SU-DHL-6 (cell line): ENCODE data around the gene RPL18.

Source experiments
- H2AFZ ChIP-seq: fragments of 200-600 bp; sonication (generic); 2 replicates; pipeline ENCODE4 v1.6.1; 2014; ENCODE audit warnings: low read depth, mild to moderate bottlenecking, moderate library complexity, mixed read lengths, antibody characterized with exemption, low read length; ENCODE audit not compliant: severe bottlenecking
- H3F3A ChIP-seq: fragments of 200-600 bp; shearing (Covaris generic); 2 replicates; pipeline ENCODE4 v1.6.0; 2016; ENCODE audit warnings: antibody characterized with exemption, mild to moderate bottlenecking; ENCODE audit not compliant: insufficient read depth
- H3K27ac ChIP-seq: fragments of 200-600 bp; sonication (generic); 2 replicates; pipeline ENCODE4 v1.5.1; 2016; ENCODE audit warnings: low read depth, mild to moderate bottlenecking, low read length, moderate library complexity, mixed read lengths
- H3K27me3 ChIP-seq: fragments of 200-600 bp; sonication (generic), shearing (Covaris generic); 2 replicates; pipeline ENCODE4 v1.6.0; 2014; ENCODE audit warnings: mild to moderate bottlenecking, low read length
- H3K36me3 ChIP-seq: fragments of 200-600 bp; sonication (generic); 2 replicates; pipeline ENCODE4 v1.6.1; 2014; ENCODE audit warnings: mild to moderate bottlenecking, low read length, mixed read lengths
- H3K4me2 ChIP-seq: fragments of 300-600, 200-600 bp; shearing (Covaris generic), sonication (generic); 2 replicates; pipeline ENCODE4 v1.6.0; 2014; ENCODE audit warnings: low read length, low read depth, mild to moderate bottlenecking; ENCODE audit not compliant: poor library complexity, severe bottlenecking
- H3K4me3 ChIP-seq: fragments of 200-600 bp; sonication (generic); 2 replicates; pipeline ENCODE4 v1.5.1; 2014; ENCODE audit warnings: antibody characterized with exemption, low read length, mild to moderate bottlenecking, mixed read lengths; ENCODE audit not compliant: insufficient read depth, poor library complexity, severe bottlenecking
- H3K79me2 ChIP-seq: fragments of 200-600 bp; sonication (generic); 2 replicates; pipeline ENCODE4 v1.6.1; 2014; ENCODE audit warnings: mild to moderate bottlenecking, low read length, moderate library complexity; ENCODE audit not compliant: insufficient read depth
- H3K9ac ChIP-seq: fragments of 200-600 bp; sonication (generic); 2 replicates; pipeline ENCODE4 v1.7.0; 2014; ENCODE audit warnings: mild to moderate bottlenecking, low read length
- H3K9me2 ChIP-seq: fragments of 200-600 bp; sonication (generic); replicated peaks from 2 replicates; pipeline ENCODE4 v1.6.1; 2014; ENCODE audit warnings: low read length; ENCODE audit not compliant: insufficient read depth
- H3K9me3 ChIP-seq: fragments of 200-600 bp; sonication (generic); 2 replicates; pipeline ENCODE4 v1.6.1; 2014; ENCODE audit warnings: low read length, mixed read lengths; ENCODE audit not compliant: insufficient read depth
- H4K20me1 ChIP-seq: fragments of 200-600 bp; sonication (generic); 2 replicates; pipeline ENCODE4 v1.6.1; 2014; ENCODE audit warnings: low read depth, mild to moderate bottlenecking, antibody characterized with exemption, low read length, moderate library complexity, mixed read lengths
- EZH2phosphoT487 ChIP-seq: fragments of 200-600 bp; sonication (generic), shearing (Covaris generic); conservative IDR thresholded peaks from 2 replicates; pipeline ENCODE4 v1.6.1; 2018; ENCODE audit warnings: mild to moderate bottlenecking, antibody characterized with exemption, low read length, moderate library complexity, mixed read lengths
- TF ChIP-seq, protein P1 (sequence below): fragments of 200-600 bp; sonication (generic); IDR thresholded peaks from one replicate; pipeline ENCODE4 v1.5.1; 2017; ENCODE audit warnings: antibody characterized with exemption, mild to moderate bottlenecking, low read length, moderate library complexity; ENCODE audit not compliant: insufficient read depth, poor library complexity, severe bottlenecking

RPL18 gene

GRCh38 chr19:48615231-48616040, 3.5 kb downstream of the RPL18 start:
- H3K79me2 ChIP-seq: peaks cover 39% of the 10 kb centered on the region
- H3K27ac ChIP-seq: no peak overlapping the region
- H3K36me3 ChIP-seq: peaks cover 16% of the 10 kb centered on the region
- no peaks in the 10 kb centered on the region for H3K9me2 ChIP-seq
- peaks cover 20% of the 10 kb centered on the region for H3F3A ChIP-seq
- H2AFZ ChIP-seq: no peak overlapping the region
- no peaks in the 10 kb centered on the region for H3K27me3 ChIP-seq
- peaks cover 14% of the 10 kb centered on the region for H4K20me1 ChIP-seq
- no peak overlapping the region for H3K9ac ChIP-seq
- TF ChIP-seq, protein P1, sequence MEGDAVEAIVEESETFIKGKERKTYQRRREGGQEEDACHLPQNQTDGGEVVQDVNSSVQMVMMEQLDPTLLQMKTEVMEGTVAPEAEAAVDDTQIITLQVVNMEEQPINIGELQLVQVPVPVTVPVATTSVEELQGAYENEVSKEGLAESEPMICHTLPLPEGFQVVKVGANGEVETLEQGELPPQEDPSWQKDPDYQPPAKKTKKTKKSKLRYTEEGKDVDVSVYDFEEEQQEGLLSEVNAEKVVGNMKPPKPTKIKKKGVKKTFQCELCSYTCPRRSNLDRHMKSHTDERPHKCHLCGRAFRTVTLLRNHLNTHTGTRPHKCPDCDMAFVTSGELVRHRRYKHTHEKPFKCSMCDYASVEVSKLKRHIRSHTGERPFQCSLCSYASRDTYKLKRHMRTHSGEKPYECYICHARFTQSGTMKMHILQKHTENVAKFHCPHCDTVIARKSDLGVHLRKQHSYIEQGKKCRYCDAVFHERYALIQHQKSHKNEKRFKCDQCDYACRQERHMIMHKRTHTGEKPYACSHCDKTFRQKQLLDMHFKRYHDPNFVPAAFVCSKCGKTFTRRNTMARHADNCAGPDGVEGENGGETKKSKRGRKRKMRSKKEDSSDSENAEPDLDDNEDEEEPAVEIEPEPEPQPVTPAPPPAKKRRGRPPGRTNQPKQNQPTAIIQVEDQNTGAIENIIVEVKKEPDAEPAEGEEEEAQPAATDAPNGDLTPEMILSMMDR: no peak
- TF ChIP-seq EZH2phosphoT487: no peak
- H3K4me3 ChIP-seq: no peak overlapping the region
- no peak overlapping the region for H3K4me2 ChIP-seq
- H3K9me3 ChIP-seq: no peaks in the 10 kb centered on the region

DNA sequence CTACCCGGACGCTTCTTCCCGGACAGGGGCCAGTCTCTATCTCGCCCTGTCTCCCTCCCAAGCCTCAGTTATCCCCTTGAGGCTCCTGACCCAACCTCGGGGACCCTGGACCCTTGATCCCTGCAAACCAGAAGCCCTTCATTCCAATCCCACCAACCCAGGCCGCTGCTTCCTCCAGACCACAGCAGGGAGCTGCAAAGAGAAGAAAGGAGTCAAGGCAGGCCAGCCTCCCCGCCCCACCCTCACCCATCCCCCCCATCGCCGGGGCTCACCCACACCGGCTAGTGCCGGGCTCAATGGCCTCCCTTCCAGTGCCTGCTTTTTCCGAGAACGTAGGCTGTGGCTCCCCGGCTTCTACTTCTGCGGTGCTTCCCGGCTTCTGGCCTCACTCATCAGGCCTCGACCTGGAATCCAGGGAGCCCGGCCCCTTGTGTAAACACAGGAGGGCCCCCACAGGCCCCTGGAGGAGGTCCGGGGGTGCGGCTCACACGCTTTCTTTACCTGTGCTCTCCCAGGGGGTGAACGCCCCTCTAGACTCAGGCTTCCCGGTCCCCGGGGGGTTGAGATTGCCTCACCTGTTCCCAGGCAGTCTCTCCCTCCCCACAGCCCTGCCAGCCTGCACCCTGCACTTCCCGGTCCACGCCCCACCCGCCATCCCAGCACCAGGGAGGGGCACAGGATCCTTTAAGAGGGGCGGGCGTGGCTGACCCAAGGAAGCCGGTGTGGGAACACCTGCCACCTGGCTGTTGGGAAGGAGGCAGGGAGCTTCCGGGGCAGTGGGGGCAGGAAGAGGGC, 4.3 kb downstream of the RPL18 start, which contains the start of gene FAM83E:
TSS of gene FAM83E (minus strand) at position 641 of the 795 bp plus-strand sequence. CDS start 1,704 bp downstream, outside the sequence.
- Histone ChIP-seq H3K36me3 (peaks cover 16% of the 10 kb centered on the region), H3K27ac (no peak within 1 kb of the TSS)

GRCh38 chr19:48613852-48614435, 5.0 kb downstream of the RPL18 start:
- no peaks in the 10 kb centered on the region for H3K9me3 ChIP-seq
- peaks cover 16% of the 10 kb centered on the region for H3K36me3 ChIP-seq
- H4K20me1 ChIP-seq: peaks cover 14% of the 10 kb centered on the region
- H2AFZ ChIP-seq: no peak overlapping the region
- TF ChIP-seq, protein P1: no peak
- no peak for TF ChIP-seq EZH2phosphoT487
- no peaks in the 10 kb centered on the region for H3K27me3 ChIP-seq
- H3K27ac ChIP-seq: no peak overlapping the region
- peaks cover 20% of the 10 kb centered on the region for H3F3A ChIP-seq
- H3K9ac ChIP-seq: no peak overlapping the region
- peaks cover 30% of the 10 kb centered on the region for H3K79me2 ChIP-seq
- no peaks in the 10 kb centered on the region for H3K9me2 ChIP-seq
- H3K4me3 ChIP-seq: no peak overlapping the region
- H3K4me2 ChIP-seq: no peak overlapping the region

More for the DNA sequence above, 4.3 kb downstream of the RPL18 start, which contains the start of gene FAM83E:
- H4K20me1 ChIP-seq: peaks cover 14% of the 10 kb centered on the region
- H3K27me3 ChIP-seq: no peaks in the 10 kb centered on the region
- TF ChIP-seq, protein P1: no peak
- no peak for TF ChIP-seq EZH2phosphoT487
- H3K4me2 ChIP-seq: no peak within 1 kb of the TSS
- H3K4me3 ChIP-seq: no peak within 1 kb of the TSS
- H3K9ac ChIP-seq: no peak within 1 kb of the TSS
- no peak within 1 kb of the TSS for H2AFZ ChIP-seq
- H3F3A ChIP-seq: peaks cover 20% of the 10 kb centered on the region
- peaks cover 31% of the 10 kb centered on the region for H3K79me2 ChIP-seq
- H3K9me3 ChIP-seq: no peaks in the 10 kb centered on the region
- no peaks in the 10 kb centered on the region for H3K9me2 ChIP-seq
